Hepatocyte (in vitro differentiated cells): ENCODE results near the gene RAB19. TPM values are rescaled to one million over a fixed set of nuclear protein-coding genes. Genes with fewer than 3 reads are reported as not detected.

Experiments
- DNase-seq: peaks from one replicate; pipeline ENCODE4 v3.0.0-alpha.2; 2016; ENCODE audit warnings: low spot score
- H2AFZ ChIP-seq: fragments of 200-600 bp; sonication (generic); 2 replicates; pipeline ENCODE4 v1.6.0; 2016; ENCODE audit warnings: antibody characterized with exemption, mild to moderate bottlenecking
- H3K27ac ChIP-seq: fragments of 200-600 bp; sonication (generic); 2 replicates; pipeline ENCODE4 v1.5.1; 2016; ENCODE audit warnings: mild to moderate bottlenecking
- H3K27me3 ChIP-seq: fragments of 200-600 bp; sonication (generic); 2 replicates; pipeline ENCODE4 v1.6.1; 2016
- H3K36me3 ChIP-seq: fragments of 200-600 bp; sonication (generic); replicated peaks from 2 replicates; pipeline ENCODE4 v1.5.1; 2016; ENCODE audit warnings: low read depth; ENCODE audit not compliant: insufficient read depth
- H3K4me1 ChIP-seq: fragments of 200-600 bp; sonication (generic); 2 replicates; pipeline ENCODE4 v1.5.1; 2016; ENCODE audit warnings: mild to moderate bottlenecking, moderate library complexity; ENCODE audit not compliant: insufficient read depth
- H3K4me2 ChIP-seq: fragments of 200-600 bp; sonication (generic); 2 replicates; pipeline ENCODE4 v1.6.0; 2016
- H3K4me3 ChIP-seq: fragments of 200-600 bp; sonication (generic); 2 replicates; pipeline ENCODE4 v1.5.1; 2016; ENCODE audit warnings: mild to moderate bottlenecking
- H3K79me2 ChIP-seq: fragments of 200-600 bp; sonication (generic); 2 replicates; pipeline ENCODE4 v1.6.0; 2017; ENCODE audit warnings: mild to moderate bottlenecking
- H3K9me2 ChIP-seq: fragments of 200-600 bp; sonication (generic); replicated peaks from 2 replicates; pipeline ENCODE4 v1.6.0; 2017; ENCODE audit warnings: mild to moderate bottlenecking; ENCODE audit not compliant: insufficient read depth
- H3K9me3 ChIP-seq: fragments of 200-600 bp; sonication (generic); 2 replicates; pipeline ENCODE4 v1.5.1; 2016; ENCODE audit warnings: low read depth, mild to moderate bottlenecking
- H4K20me1 ChIP-seq: fragments of 200-600 bp; sonication (generic); 2 replicates; pipeline ENCODE4 v1.6.0; 2016; ENCODE audit warnings: mild to moderate bottlenecking; ENCODE audit not compliant: insufficient read depth, poor library complexity, severe bottlenecking
- EZH2 ChIP-seq: fragments of 200-600 bp; sonication (generic); IDR thresholded peaks from 2 replicates; pipeline ENCODE4 v1.6.1; 2016; ENCODE audit warnings: antibody characterized with exemption, mild to moderate bottlenecking, borderline replicate concordance
- EZH2phosphoT487 ChIP-seq: fragments of 200-600 bp; sonication (generic); IDR thresholded peaks from one replicate; pipeline ENCODE4 v1.6.1; 2018; ENCODE audit warnings: antibody characterized with exemption, mild to moderate bottlenecking, low read depth, moderate library complexity; ENCODE audit not compliant: unreplicated experiment, severe bottlenecking
- WGBS: methylation state at CpG from one replicate; pipeline ENCODE4 v1.1.6; 2016; ENCODE audit warnings: low lambda C conversion rate; ENCODE audit errors: missing lambda C conversion rate; 5-methylcytosine and 5-hydroxymethylcytosine counted together
- polyA plus RNA-seq: library from polyadenylated mRNA; unstranded; fragments of >200 nt; fragmentation: Nextera tagmentation; extraction: Ambion mirVana; gene quantifications from 2 replicates; pipeline ENCODE4 v1.2.1, GENCODE V29; 2016
- total RNA-seq: library from RNA; depleted of rRNA; stranded (reverse); fragments of >200 nt; gene quantifications from 2 replicates; pipeline ENCODE4 v1.2.3, GENCODE V29; 2014
- TF ChIP-seq, protein P1 (sequence below): fragments of 200-600 bp; sonication (generic); IDR thresholded peaks from 2 replicates; pipeline ENCODE4 v1.5.1; 2016; ENCODE audit warnings: antibody characterized with exemption, mild to moderate bottlenecking; ENCODE audit not compliant: poor library complexity

RAB19 gene
- total and polyA plus RNA-seq, 2 experiments from 2014 or later: 1.3 to 4.2 TPM

DNA sequence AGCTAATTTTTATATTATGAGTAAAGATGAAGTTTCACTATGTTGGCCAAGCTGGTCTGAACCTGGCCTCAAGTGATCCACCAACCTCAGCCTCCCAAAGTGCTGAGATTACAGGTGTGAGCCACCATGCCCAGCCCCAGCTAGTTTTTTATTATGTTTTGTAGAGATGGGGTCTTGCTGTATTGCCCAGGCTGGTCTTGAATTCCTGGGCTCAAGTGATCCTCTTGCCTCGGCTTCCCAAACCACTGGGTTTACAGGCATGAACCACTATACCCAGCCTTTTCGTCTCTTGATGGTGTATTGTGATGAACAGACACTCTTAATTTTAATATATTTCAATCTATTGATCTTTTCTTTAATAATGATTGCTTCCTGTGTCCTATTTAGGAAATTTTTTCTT, 17.7 kb downstream of the RAB19 start:
- 94% methylated on average over 2 of the region's 2 CpGs for WGBS
- TF ChIP-seq, protein P1, sequence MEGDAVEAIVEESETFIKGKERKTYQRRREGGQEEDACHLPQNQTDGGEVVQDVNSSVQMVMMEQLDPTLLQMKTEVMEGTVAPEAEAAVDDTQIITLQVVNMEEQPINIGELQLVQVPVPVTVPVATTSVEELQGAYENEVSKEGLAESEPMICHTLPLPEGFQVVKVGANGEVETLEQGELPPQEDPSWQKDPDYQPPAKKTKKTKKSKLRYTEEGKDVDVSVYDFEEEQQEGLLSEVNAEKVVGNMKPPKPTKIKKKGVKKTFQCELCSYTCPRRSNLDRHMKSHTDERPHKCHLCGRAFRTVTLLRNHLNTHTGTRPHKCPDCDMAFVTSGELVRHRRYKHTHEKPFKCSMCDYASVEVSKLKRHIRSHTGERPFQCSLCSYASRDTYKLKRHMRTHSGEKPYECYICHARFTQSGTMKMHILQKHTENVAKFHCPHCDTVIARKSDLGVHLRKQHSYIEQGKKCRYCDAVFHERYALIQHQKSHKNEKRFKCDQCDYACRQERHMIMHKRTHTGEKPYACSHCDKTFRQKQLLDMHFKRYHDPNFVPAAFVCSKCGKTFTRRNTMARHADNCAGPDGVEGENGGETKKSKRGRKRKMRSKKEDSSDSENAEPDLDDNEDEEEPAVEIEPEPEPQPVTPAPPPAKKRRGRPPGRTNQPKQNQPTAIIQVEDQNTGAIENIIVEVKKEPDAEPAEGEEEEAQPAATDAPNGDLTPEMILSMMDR: no peak
- no peak for TF ChIP-seq EZH2phosphoT487
- TF ChIP-seq EZH2: no peak
- no peak overlapping the region for H3K4me3 ChIP-seq
- no peaks in the 10 kb centered on the region for H3K36me3 ChIP-seq
- H3K79me2 ChIP-seq: no peaks in the 10 kb centered on the region
- DNase-seq: no peak
- no peaks in the 10 kb centered on the region for H3K9me2 ChIP-seq
- no peaks in the 10 kb centered on the region for H4K20me1 ChIP-seq
- H3K9me3 ChIP-seq: no peaks in the 10 kb centered on the region
- H3K27ac ChIP-seq: no peak overlapping the region
- no peaks in the 10 kb centered on the region for H3K4me1 ChIP-seq
- no peak overlapping the region for H2AFZ ChIP-seq
- H3K27me3 ChIP-seq: no peaks in the 10 kb centered on the region
- no peak overlapping the region for H3K4me2 ChIP-seq

DNA sequence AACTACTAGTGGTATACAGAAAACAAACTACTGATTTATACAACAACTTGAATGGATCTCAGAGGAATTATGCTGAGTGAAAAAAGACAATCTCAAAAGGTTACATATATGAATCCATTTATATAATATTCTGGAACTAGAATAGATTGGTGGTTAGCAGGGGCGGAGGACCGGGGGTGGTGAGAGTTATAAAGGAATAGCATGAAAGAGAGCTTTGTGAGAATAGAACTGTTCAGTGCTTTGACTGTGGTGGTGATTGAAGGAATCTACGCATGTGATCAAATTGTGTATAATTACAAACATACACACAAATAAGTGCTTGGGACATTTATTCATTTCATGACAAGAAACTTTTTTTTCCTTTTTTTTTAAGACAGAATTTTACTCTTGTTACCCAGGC, 19.6 kb downstream of the RAB19 start:
- no peak overlapping the region for H2AFZ ChIP-seq
- no peaks in the 10 kb centered on the region for H3K4me1 ChIP-seq
- TF ChIP-seq EZH2phosphoT487 (no peak), EZH2 (no peak)
- TF ChIP-seq, protein P1: no peak
- no peaks in the 10 kb centered on the region for H3K9me2 ChIP-seq
- no peaks in the 10 kb centered on the region for H3K9me3 ChIP-seq
- H3K79me2 ChIP-seq: no peaks in the 10 kb centered on the region
- no peaks in the 10 kb centered on the region for H4K20me1 ChIP-seq
- H3K27me3 ChIP-seq: no peaks in the 10 kb centered on the region
- no peak for DNase-seq
- no peak overlapping the region for H3K4me3 ChIP-seq
- WGBS: 96% methylated on average over 3 of the region's 3 CpGs
- no peak overlapping the region for H3K4me2 ChIP-seq
- no peaks in the 10 kb centered on the region for H3K36me3 ChIP-seq
- H3K27ac ChIP-seq: no peak overlapping the region

- H3K4me2 ChIP-seq: no peak overlapping the region
- no peak for DNase-seq
- no peaks in the 10 kb centered on the region for H3K36me3 ChIP-seq
- no peaks in the 10 kb centered on the region for H3K9me3 ChIP-seq
- 92% methylated on average over 12 of the region's 12 CpGs for WGBS
- H3K4me1 ChIP-seq: no peaks in the 10 kb centered on the region
- H3K27me3 ChIP-seq: no peaks in the 10 kb centered on the region
- no peak overlapping the region for H2AFZ ChIP-seq
- H4K20me1 ChIP-seq: no peaks in the 10 kb centered on the region
- H3K4me3 ChIP-seq: no peak overlapping the region
- TF ChIP-seq EZH2: no peak
- TF ChIP-seq, protein P1: no peak
- TF ChIP-seq EZH2phosphoT487: no peak
- H3K9me2 ChIP-seq: no peaks in the 10 kb centered on the region
- H3K27ac ChIP-seq: no peak overlapping the region
- H3K79me2 ChIP-seq: no peaks in the 10 kb centered on the region
Measured at GRCh38 chr7:140425718-140426117, 21.9 kb downstream of the RAB19 start.

GRCh38 chr7:140426130-140426529, 22.3 kb downstream of the RAB19 start:
- no peak overlapping the region for H3K4me2 ChIP-seq
- WGBS: 94% methylated on average over 6 of the region's 6 CpGs
- H3K27ac ChIP-seq: no peak overlapping the region
- no peaks in the 10 kb centered on the region for H3K9me3 ChIP-seq
- H3K27me3 ChIP-seq: no peaks in the 10 kb centered on the region
- H2AFZ ChIP-seq: no peak overlapping the region
- TF ChIP-seq EZH2: no peak
- TF ChIP-seq EZH2phosphoT487: no peak
- TF ChIP-seq, protein P1: no peak
- H3K36me3 ChIP-seq: no peaks in the 10 kb centered on the region
- no peak for DNase-seq
- H3K9me2 ChIP-seq: no peaks in the 10 kb centered on the region
- H3K4me1 ChIP-seq: no peaks in the 10 kb centered on the region
- H4K20me1 ChIP-seq: no peaks in the 10 kb centered on the region
- H3K79me2 ChIP-seq: no peaks in the 10 kb centered on the region
- no peak overlapping the region for H3K4me3 ChIP-seq
